Neural cell (in vitro differentiated cells): Measurements from ENCODE around the gene WDR20.

Source experiments
- CTCF ChIP-seq: fragments of 450-650 bp; IDR thresholded peaks from 2 replicates; pipeline ENCODE4 v1.5.1; 2014; ENCODE audit warnings: antibody characterized with exemption, mild to moderate bottlenecking, moderate library complexity; ENCODE audit not compliant: poor library complexity, severe bottlenecking
- EP300 ChIP-seq: fragments of 450-650 bp; conservative IDR thresholded peaks from 2 replicates; pipeline ENCODE4 v1.6.1; 2014; ENCODE audit warnings: antibody characterized with exemption, mild to moderate bottlenecking, moderate library complexity; ENCODE audit not compliant: poor library complexity, severe bottlenecking
- EZH2 ChIP-seq: fragments of 200-600, 300-800 bp; shearing (Covaris generic), sonication (generic); IDR thresholded peaks from 2 replicates; pipeline ENCODE4 v1.6.1; 2014; ENCODE audit warnings: antibody characterized with exemption, low read length, borderline replicate concordance, mild to moderate bottlenecking; ENCODE audit not compliant: insufficient read depth, poor library complexity, severe bottlenecking
- POLR2AphosphoS5 ChIP-seq: IDR thresholded peaks from 2 replicates; pipeline ENCODE4 v1.6.1; 2012
- TAF1 ChIP-seq: IDR thresholded peaks from 2 replicates; pipeline ENCODE4 v1.6.1; 2012; ENCODE audit warnings: low read depth

GRCh38 chr14:102215576-102216250 lies 76.0 kb downstream of the WDR20 start:
- TF ChIP-seq EZH2 (no peak), POLR2AphosphoS5 (no peak), CTCF (no peak), TAF1 (no peak), EP300 (no peak)
